HS-5 (cell line): ENCODE results near the gene PTPN1.
"Not testable (repeated sequence)": the region's sequence is repeated elsewhere in the genome, so short reads cannot be mapped to it uniquely, and the experiment has no call there.

ENCODE experiments used
- DNase-seq: peaks from one replicate; pipeline ENCODE4 v3.0.0-alpha.2; 2012; ENCODE audit warnings: low read depth

PTPN1 gene

DNA sequence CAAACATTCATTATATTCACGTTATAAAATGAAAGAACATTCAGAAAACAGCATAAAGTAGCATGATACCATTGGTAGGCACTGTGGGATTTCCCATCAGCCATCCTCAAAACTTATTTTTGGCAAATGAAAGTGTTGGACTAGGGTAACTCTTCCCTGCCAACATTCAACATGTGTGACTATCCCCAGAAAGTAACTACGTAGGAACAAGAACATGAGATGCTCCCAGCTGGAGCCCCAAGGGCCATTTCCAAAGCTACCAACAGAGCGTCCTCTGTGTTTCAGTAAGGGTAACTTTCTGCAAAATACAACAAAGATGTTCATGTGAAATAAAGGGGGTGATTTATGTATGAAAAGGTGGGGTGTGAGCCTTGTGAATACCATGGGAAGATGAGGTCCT lies 28.4 kb upstream of the PTPN1 start:
- no peak for DNase-seq

DNA sequence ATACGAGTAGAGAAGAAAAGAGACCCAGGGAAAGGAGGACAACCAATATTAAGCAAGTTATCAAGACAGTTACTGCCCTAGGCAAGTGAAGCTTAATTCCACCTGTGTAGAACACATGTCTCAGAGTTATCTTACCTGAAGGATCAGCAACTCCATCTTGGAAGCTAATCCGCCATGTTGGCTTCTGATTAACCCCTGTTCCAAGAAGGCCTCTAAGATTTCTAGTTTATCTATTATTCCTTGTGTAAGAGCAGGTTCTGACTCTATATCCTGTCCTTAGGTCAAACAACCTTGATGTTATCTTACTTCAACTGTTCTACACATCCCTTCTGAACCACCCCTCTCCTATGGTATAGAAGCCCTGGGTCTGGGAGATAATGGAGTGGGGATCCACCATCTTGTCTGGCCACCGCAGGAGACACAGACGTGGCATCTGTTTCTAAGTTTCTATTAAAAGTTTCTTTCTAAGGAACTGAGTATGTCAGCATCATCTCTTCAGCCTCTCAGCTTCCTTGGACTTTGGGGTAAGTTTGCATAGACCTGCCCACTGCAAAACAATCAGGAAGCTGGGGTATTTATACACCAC lies 27.7 kb upstream of the PTPN1 start:
- DNase-seq = no peak

DNA sequence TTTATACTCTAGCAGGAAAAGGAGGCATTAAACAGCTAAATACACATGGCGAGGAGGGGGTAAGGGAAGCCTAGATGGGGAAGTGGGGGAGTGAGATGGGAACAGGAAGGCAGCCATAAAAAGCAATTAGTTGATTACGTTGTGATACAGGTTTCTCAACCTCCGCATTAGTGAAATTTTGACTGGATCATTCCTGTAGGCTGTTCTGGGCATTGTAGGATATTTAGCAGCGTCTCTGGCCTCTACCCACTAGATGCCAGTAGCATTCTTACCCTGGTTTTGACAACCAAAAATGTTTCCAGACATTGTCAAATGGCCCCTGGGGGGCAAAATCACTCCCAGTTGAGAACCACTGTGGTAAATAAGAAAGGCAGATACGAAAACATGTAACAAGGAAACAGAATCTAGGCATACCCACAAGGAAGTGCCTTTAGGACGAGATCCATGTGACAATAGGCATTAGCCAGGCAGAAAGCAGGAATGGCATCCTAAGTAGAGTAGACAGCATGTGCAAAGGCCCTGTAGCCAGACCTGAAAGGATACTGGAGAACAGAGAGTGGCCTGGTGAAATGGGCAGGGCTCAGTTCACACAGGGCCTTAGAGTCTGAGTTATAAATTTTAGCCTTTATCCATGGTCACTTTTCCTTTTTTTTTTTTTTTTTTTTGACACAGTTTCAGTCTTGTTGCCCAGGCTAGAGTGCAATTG lies 25.8 kb upstream of the PTPN1 start:
- DNase-seq = no peak

DNA sequence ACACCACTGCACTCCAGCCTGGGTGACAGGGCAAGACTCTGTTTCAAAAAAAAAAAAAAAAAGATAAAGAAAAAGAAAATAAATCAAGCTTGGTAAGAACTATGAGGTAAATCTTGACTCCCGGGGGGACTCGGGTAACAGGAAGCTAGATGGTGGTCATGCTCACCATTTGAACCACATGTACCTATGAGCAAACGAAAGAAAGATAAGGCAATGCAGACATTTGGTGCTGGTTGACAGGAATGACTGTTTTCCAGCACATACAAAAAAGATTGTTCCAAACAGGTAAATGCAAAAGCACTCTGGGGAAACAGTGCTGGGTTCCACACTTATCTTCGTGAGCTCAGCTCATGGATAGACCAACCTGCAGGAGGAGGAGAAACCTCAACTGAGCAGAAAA lies 22.8 kb upstream of the PTPN1 start:
- DNase-seq = no peak

DNA sequence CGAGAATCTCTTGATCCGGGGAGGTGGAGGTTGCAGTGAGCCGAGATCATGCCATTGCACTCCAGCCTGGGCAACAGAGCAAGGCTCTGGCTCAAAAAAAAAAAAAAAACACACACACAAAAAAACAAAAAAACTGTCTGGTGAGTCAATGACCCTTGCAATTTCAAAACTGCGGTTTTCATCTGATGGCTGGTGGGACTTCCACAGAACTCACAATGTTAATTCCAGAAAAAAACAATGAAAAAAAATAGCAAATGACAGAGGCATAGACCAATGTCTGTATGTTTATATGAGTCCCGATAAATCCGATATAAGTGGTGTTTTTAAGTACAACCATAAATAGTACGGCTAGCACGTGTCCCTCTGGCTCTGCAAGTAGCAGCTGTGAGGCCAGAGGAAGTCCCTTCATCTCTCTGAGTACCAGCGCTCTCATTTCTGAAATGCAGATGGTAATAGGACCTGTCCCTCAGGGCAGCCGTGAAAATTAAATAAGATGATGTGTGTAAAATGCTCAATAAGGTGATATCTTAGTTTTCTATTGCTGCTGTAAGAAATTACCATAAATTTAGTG lies 21.9 kb upstream of the PTPN1 start:
- DNase-seq = no peak

DNA sequence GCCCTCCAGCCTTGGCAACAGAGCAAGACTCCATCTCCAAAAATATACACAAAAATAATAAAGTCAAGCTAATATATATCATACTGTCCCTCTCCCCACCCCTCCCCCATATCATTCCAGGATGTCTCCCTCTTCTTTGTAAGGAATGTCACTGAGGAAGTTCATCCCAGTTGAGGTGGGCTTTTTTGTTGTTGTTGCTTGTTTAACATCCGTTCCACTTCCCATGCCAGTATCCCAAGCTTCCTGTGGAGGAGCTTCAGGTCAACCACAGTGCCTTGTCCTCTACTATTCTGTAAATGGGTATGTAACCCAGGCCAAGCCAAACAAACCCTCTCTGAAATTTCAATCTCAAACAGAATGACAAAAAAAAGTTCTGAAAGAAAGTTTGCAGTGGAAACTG lies 19.0 kb upstream of the PTPN1 start:
- no peak for DNase-seq

DNA sequence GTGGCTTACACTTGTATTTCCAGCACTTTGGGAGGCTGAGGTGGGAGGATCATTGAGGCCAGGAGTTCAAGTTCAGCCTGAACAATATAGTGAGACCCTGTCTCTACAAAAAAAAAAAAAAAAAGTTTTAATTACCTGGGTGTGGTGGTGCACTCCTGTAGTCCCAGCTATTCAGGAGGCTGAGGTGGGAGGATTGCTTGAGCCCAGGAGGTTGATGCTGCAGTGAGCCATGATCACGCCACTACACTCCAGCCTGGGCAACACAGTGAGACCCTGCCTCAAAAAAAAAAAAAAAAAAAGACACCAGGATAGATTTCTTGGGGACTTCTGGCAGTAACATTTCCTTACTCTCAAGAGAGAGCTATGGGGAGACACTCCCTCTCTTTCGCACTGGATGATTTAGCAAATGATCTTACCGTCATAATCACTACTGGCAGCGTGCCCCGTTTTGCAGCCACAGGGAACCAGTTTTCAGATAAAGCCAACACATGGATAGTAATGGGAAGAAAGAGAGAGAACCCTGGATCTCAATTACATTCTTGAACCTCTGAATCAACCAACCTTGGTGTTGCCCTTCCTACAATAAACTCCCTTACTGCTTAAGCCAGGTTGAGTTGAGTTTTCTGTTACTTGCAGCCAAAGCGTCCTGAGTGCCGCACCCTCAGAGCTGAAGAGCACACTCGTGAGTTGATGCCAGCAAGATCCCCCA lies 18.1 kb upstream of the PTPN1 start:
- no peak for DNase-seq

DNA sequence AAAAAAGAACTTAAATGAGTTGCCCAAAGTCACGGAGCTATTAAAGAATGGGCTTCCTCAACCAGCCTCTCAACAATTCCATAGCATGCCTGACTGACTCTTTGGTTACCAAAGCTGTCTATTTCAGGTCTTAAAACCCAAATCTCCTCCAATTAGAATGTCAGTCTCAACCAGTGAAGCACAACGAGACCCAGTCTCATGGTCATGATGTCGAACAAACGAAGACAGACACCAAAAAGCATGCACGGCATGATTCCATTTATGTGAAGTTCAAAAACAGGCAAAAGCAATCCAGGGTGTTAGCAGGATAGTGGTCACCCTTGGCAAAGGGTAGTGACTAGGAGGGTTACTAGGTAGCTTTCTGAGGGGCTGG lies 16.3 kb upstream of the PTPN1 start:
- DNase-seq = no peak

DNA sequence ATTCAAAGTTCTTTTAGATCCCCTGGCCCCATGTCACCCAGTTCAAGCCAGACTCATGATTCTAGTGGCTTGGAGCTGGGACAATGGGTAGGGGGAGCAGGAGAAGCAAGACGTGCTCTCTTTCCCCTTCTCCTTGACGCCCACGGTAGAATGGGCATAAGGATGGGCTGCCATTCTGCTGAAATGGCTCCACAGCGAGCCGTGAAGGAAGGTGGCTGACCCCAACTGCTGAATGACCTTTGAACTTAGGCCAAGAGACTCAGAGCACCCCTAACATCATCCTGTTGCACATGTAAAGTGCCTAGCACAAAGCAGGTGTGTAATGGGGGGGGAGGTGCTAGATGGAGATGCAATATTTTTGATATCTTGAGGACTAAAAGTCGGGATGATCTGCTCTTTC lies 15.8 kb upstream of the PTPN1 start:
- no peak for DNase-seq

DNA sequence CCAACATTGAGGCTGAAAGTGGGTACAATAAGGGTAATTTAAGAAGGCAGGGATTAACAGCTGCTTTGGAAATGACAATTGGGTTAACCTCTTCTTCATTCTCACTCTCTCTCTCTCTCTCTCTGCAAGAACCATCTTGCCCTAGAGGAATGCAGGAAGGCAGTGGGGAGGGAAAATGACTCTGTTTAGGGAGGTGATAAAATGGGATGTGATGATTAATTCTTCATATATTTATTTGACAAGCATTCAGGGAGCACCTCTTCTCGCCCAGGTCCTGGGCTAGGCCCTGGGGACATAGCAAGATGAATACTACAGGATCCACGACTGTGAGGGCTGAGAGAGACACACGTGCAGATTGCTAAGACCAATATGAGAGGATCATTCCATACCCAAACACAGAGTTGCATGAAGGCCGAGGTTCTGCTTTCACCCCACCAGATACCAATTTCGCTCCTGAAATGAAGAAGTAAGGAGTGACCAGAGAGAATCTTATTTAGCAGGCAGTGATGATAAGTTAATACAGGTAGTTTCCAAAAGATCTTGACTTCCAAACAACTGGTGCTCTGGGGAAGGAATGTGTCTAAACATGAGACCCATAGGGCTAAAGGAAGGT lies 13.3 kb upstream of the PTPN1 start:
- DNase-seq = peak; percentile 98

DNA sequence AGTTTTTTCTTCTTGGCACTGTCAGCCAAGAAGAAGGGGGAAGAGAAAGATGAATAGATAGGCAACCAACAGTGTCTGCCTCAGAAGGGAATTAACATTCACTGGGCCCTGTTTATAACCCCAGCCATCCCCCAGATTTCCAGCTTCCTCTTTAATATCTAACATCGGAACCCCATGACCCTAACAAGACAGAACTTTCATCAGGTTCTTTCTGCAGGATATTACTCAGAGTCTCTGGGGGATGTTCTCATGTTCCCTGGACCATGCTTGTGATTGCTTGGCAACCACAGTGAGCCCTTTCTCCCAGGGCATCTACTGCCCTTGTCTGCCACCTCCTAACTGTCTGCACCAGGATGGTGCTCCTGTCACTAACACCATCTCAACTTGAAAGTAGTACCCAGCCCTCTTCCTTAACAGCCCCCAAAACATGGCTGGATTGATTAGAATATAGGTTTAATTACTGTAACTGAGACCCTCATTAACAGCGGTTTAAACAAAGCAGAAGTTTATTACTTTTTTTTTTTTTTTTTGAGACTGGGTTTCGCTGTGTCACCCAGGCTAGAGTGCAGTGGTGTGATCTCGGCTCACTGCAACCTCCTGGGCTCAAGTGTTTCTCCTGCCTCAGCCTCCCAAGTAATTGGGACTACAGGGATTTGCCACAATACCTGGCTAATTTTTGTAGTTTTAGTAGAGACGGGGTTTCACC lies 12.0 kb upstream of the PTPN1 start:
- DNase-seq = peak; percentile 99

DNA sequence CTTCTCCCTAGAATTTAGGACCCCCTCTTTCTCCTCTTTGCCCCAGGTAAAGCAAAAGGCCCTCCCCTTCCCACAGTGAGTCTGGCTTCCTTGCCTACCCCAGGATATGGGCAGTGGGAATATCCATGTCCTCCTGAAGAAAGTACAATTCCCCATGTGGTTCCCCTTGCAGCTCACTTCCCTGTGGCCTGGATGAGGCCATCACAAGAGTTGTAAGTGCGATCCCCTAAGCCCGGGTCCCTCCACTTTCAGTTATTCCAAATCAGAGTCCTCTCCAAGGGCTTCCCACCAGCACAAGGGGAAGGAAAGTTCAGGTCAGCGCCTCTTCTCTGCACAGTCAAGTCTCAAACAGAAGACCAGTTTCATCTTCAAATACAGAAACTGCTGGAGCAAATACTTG lies 10.2 kb upstream of the PTPN1 start:
- no peak for DNase-seq

DNA sequence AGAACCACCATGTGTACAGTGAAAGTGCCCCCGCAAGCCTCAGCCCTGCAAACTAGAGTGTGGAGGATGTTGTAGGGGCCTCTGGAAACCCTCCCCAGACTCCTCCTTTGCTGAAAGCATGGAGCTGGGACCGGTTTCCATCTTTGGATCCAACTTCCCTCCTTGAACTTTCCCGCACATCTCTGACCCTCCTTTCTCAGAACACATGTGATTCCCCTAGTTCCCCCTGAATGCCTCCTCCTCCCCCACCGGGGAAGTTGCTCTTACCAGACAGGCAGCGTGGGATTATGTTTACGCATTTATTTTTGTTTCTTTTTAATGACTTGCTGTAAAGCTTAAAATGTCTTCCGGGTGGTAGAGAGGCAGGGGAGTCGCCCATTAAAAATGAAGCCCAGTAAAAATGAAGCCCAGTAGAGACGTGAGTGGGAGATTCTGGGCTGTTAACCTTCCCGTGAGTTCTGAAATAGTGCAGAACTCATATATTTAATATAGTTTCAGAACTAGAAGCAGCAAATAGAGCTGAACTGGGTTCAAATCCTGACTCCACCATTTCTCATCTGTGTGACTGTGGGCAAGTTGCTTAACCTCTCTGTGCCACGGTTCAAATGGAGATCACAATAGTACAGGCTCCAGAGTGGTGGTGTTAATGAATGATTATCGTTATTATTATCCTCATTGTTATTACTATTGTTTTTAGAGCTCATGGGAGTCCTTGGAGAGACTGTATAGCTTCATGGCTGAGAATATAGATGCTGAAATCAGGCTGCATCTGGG lies 8.0 kb upstream of the PTPN1 start:
- no peak for DNase-seq

DNA sequence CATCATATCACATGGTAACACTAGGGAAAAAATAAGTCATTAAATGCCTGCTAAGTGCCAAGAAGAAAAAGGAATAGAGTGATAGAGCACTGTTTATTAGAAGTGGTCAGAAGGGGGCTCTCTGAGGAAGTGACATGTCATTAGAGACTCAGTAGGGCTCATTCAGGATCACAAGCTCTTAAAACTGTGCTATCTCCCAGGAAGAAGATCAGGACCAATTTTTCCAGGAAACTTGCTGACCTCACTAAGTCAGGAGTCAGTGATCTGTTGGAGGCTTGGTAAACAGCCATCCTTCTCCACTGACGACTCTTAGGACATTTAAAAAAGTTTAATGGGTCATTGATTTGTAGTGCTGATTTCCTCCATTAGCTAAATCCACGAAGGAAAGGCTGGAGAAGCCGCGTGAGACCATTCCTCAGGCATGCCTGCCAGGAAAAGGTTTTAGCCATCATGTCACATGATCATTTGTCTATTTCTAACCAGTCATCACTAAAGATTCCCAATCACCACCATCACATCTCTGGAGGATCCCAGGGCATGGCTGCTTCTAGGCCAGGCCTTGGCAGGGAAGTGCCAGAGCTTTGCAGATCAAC lies 5.9 kb upstream of the PTPN1 start:
- no peak for DNase-seq

DNA sequence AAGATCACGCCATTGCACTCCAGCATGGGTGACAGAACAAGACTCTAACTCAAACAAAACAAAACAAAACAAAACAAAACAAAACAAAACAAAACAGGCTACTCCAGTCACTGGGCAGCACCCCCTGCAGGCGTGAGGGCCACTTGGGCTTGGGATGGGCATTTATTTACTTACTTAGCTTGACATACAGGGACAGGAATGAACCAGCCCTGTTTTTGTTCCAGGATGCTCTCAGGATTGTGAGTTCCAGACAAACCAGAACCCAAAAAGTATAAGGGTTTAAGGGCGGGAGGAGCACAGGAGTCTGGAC lies 4.0 kb upstream of the PTPN1 start:
- no peak for DNase-seq

DNA sequence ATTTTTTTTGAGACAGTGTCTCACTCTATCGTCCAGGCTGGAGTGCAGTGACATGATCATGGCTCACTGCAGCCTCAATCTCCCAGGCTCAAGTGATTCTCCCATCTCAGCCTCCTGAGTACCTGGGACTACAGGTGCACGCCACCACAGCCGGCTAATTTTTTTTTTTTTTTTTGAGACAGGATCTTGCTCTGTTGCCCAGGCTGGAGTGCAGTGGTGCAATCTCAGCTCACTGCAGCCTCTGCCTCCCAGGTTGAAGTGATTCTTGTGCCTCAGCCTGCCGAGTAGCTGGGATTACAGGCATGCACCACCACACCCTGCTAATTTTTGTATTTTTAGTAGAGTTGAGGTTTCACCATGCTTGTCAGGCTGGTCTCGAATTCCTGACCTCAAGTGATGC lies 2.4 kb upstream of the PTPN1 start:
- not testable (repeated sequence) for DNase-seq

DNA sequence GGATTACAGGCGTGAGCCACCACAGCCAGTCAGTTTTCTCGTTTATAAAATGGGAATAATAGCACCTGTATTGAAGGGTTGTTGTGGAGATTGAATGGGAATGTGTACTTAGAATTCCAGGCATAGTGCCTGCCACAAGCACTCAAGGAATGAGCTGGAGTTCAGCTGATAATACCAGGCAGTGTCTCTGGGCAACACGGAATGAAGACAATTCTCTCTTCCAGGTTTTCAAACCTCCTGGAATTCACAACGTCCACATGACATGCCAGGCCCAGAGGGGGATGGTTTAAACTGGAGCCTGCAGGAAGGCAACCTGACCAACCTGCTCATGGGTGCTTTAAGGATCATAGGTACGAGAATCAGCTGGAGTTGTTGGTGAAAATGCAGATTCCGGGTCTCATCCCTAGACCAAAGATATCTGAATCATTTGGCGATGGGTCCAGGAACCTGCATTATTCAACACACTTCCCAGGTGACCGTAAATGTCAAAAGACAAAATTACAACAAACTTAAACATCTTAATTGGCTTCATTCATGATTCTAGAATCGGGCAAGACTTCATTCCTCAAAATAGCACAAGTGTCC lies 1.9 kb upstream of the PTPN1 start:
- no peak for DNase-seq

DNA sequence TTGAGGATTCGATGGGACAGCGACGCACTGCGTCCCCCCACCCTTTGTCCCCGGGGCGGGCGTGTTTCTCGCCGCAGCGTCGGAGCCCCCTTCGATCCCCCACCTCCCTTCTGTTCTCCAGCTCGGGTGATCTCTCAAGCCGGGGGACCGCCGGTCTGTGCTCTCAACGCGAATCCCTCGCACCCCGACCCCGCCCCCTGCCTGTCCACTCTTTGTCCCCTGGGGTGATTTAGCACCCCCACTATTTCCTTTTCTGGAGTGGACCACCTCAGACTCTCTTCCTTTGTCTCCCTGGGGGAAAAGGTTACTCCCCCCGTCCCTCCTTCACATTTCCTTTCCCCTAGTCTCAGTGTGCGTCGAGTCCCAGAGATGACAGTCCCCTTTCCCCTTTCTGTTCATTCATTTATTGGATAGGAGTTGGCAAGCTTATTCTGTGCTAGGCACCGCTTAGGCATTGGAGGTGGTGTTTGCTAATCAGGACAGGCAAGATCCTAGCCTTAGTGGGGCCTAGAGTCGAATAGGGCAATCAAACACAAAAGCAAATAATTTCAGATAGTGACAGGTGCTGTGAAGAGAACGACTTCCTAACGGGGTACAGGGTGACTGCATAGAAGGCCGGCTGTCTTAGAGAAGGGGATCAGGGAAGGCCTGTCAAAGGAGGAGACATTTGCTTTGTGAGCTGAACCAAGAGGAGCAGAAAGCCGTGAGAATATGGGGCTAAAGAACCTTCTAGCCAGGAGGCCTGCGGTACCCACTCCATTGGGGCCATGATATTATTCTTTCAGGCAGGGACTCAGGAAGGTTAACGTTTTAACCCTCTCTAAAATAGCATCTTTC lies 741 bp downstream of the PTPN1 start:
- DNase-seq = no peak

DNA sequence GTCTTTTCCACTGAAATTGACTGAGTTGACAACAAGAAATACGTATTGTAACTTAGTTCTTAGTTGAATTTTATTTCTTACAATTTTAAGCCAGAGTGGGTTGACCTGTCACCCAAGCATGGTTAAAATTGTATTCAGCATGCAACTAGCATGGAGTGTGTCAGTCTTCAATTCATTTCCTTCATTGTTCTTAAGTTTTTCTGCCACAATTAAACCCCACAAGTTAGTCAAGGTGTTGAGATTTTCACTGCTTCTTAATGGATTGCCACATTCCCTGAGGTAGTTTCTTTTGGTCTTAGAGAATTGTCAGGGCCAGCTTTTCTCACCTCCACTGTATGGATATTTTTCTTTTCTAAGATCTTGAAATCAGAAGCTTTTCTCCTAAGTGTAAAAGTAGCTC lies 2.1 kb downstream of the PTPN1 start:
- DNase-seq = no peak
